ENCODE results near the gene SLC30A1.
"Not testable (repeated sequence)": the region's sequence is repeated elsewhere in the genome, so short reads cannot be mapped to it uniquely, and the experiment has no call there.

Gene SLC30A1

GRCh38 chr1:211578640-211579439 is at the start of gene SLC30A1:
TSS of gene SLC30A1 (minus strand) at chr1:211579161. CDS start at chr1:211578612, 549 bp downstream.
- DNase-seq (ENCODE audit: low spot score): peak; percentile 98

- DNase-seq (ENCODE audit: low spot score): no peak
Observed at GRCh38 chr1:211628417-211628816, 49.5 kb upstream of the SLC30A1 start.

- no peak for DNase-seq (ENCODE audit: low spot score)
Observed at GRCh38 chr1:211627259-211627658, 48.3 kb upstream of the SLC30A1 start.

DNA sequence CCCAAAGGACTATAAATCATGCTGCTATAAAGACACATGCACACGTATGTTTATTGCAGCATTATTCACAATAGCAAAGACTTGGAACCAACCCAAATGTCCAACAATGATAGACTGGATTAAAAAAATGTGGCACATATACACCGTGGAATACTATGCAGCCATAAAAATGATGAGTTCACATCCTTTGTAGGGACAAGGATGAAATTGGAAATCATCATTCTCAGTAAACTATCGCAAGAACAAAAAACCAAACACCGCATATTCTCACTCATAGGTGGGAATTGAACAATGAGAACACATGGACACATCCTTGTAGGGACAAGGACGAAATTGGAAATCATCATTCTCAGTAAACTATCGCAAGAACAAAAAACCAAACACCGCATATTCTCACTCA is 46.9 kb upstream of the SLC30A1 start:
- DNase-seq (ENCODE audit: low spot score): not testable (repeated sequence)

- peak; percentile 29 for DNase-seq (ENCODE audit: low spot score)
Observed at GRCh38 chr1:211625040-211625439, 46.1 kb upstream of the SLC30A1 start.

DNA sequence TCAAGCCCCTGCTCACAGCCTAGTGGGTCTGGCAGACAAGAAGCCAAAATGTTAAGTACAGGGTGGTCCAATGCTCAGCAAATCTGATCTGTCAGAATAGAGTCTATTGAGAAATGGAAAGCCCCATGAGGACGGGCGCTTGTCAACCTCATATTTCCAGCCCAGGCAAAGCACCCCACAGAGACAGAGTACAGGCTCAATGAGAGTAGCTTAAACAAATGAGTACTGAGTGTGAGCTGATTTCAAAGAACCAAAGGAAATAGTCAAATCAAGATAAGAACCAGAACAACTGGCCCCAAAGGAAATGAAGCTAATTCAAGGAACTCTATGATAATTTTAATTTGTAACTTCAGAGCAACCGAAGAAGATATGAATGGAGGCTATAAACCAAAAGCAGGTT is 44.6 kb upstream of the SLC30A1 start:
- no peak for DNase-seq (ENCODE audit: low spot score)

DNA sequence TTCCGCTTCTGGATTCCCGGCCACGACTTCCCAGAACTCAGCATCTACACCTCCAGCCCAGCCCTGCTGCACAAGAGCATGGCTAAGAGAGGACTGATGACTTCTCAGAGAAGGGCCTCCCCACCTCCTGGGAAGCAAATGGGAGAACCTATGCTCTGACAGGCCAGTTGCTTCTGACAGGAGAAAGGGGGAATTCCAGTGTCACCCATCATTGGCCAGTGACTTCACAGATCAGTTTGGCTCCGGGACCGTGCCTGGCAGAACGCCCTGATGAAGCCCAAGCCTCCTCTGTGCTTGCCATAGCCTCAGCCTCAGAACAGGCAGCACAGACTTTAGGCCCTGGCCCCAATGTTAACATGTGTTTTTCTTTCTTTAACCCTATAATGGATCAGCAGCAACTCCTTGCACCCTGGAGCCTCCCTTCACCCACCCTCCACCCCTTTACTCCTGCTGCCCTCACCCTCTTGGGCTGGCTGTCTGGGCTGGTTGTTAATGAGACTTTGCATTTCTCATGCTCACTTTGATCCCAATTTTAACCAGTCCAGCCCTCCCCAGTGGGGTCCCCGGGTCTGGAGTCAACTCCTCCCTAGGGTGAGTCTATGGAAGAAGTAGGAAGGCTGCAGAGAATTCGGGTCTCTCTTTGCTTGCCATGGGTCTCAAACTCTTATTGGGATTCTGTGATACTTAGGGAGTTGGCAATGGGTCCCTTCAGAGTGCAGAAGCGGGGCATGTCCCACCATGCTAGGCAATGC is 42.7 kb upstream of the SLC30A1 start:
- DNase-seq (ENCODE audit: low spot score): no peak

DNA sequence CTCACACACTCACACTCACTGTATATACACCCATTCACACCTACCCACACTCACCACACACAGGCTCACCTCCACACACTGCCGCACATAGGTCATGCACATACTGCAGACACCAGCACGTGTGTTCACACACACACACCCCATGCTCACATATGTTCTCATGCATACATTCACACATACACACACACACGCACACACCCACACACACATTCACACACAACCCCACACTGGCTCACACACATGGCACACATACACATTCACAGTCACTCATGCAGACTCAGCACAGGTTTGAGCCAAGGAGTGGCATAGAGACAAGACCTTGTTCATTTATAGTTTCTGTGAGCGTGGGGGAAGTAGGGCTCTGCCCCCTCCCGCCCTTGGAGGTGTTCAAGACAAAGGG is 41.1 kb upstream of the SLC30A1 start:
- no peak for DNase-seq (ENCODE audit: low spot score)

GRCh38 chr1:211619033-211619996 is 40.4 kb upstream of the SLC30A1 start:
- DNase-seq (ENCODE audit: low spot score): no peak

DNA sequence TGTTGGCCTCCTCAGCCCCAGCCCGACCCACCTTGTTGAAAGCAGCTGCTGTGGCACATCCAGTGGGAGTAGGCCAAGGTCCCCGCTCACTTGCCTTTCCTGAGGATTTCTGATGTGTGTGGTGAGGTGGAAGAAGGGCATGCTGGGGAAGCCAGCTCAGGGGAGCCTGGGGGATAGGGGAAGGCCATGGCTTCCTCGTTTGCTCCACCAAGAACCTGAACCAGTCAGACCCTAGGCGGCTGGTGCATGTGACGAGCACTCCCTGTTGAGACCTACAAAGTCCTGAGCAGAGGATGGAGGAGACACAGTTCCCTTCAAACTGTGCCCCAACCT is 38.0 kb upstream of the SLC30A1 start:
- no peak for DNase-seq (ENCODE audit: low spot score)

DNA sequence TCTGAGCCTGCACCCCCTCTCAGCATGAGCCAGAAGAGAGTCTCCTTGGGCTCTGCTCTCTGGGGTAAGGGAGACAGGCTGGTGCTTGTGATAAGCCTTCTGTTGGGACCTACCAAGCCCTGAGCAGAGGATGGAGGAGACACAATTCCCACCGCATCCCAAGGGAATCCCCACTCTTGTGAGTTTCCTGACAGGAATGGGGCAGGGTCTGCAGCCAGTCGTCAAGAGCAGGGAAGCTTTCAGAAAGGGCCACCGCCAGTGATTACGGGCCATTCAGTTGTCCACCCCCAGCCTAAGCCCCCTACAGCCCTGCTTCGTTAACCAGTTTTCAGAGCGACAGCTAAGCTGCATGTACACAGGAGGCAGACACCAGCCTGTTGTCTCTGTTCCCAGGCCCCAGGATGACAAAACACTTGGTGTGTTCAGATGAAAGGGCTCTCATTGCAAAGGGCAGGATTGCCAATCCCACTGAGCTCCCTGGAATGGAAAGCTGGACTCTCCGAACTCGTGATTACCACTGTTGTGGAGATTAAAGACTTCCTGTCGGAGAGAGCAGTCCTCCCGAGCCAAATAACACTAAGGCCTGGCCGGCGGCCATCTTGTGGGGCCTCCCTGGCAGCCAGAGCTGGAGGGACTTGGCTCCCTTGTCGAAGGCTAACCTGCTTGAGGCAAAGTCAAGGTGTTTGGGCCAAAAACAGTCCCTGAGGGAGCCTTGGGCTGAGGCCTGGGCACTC is 37.4 kb upstream of the SLC30A1 start:
- DNase-seq (ENCODE audit: low spot score): no peak

GRCh38 chr1:211614615-211615014 is 35.7 kb upstream of the SLC30A1 start:
- DNase-seq (ENCODE audit: low spot score): no peak

DNA sequence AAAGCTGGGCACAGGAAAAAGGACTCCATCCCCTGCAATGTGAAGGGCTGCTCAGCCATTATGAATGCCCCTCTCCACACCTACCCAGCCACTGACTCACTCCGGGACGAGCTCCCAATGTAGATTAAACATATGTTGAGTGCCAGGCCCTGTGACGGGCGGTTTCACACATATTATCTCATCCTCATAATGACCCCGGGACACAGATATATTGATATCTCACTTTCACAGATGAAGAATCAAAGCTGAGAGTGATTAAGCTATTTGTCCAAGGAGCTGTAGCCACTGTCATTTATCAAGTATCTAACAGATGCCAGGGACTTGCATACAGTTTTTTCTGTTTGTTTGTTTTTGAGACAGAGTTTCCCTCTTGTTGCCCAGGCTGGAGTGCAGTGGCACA is 35.0 kb upstream of the SLC30A1 start:
- DNase-seq (ENCODE audit: low spot score): no peak

DNA sequence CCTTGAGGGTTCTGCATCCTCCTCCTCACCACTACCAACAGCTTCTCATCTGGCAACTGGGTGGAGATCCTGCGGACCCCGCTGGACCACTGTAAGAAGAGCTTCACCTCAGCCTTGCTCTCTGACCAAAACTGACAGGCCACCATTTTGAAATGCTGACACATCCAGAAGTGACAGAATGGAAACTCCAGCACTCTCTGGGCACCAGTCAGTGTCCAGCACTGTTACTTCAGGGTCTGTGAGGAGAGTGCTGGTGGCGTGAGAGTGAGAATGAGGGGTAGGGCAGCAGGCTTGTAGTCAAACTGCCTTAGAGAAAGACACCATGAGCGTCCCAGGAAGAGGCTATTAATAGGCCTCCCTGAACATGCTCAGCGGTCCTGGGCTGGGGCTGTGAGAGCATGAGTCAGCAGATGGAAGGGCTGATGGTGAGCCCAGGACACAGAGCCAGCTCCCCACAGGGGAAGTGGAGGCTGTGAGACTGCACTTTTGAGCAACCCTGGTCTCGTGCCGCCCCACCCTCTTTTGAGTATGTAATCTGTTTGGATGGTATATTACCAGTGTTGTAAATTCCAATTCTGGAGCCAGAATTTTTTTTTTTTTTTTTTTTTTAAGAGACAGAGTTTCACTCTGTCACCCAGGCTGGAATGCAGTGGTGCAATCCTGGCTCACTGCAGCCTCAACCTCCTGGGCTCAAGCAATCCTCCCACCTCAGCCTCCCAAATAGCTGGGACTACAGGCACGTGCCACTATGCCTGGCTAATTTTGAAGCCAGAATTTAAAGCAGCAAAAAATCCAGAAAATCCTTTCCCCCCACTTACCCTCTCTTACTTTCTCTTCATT is 34.4 kb upstream of the SLC30A1 start:
- no peak for DNase-seq (ENCODE audit: low spot score)

GRCh38 chr1:211612786-211613107 is 33.8 kb upstream of the SLC30A1 start:
- no peak for DNase-seq (ENCODE audit: low spot score)

- no peak for DNase-seq (ENCODE audit: low spot score)
Observed at GRCh38 chr1:211611818-211612217, 32.9 kb upstream of the SLC30A1 start.

DNA sequence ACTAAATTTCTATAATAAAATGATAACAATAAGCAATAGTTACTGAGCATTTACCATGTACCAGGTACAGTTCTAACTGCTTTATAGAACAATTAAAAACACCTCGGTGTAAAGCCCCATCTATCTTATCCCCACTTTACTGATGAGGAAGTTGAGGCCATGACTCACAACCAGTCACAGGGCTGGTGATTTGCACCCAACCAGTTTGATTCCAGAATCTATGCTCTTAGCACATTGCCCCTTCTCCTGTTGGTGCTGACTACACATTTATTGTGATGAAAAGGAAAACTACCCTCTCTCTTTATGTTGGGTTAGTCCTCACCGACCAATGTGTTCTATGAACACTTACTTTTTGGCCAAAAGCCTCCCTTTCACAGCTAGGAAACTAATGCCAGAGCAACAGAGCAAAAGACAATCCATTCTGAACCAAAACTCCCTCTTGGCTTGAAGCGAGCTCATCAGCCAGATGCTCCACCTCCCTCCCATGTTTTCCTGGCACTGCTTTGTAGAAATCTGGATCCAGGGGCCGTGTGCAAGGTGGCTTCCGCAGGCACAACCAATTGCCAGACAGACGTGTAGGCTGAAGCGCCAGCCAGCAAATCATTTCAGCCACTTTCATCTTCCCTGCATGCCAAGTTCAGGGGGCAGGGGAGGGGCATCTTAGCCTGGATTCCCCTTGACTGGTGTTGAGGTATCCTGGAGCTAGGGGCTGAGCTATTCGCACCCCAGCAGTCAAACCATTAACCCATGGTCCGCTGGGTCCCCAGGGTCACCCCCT is 32.0 kb upstream of the SLC30A1 start:
- DNase-seq (ENCODE audit: low spot score): no peak

DNA sequence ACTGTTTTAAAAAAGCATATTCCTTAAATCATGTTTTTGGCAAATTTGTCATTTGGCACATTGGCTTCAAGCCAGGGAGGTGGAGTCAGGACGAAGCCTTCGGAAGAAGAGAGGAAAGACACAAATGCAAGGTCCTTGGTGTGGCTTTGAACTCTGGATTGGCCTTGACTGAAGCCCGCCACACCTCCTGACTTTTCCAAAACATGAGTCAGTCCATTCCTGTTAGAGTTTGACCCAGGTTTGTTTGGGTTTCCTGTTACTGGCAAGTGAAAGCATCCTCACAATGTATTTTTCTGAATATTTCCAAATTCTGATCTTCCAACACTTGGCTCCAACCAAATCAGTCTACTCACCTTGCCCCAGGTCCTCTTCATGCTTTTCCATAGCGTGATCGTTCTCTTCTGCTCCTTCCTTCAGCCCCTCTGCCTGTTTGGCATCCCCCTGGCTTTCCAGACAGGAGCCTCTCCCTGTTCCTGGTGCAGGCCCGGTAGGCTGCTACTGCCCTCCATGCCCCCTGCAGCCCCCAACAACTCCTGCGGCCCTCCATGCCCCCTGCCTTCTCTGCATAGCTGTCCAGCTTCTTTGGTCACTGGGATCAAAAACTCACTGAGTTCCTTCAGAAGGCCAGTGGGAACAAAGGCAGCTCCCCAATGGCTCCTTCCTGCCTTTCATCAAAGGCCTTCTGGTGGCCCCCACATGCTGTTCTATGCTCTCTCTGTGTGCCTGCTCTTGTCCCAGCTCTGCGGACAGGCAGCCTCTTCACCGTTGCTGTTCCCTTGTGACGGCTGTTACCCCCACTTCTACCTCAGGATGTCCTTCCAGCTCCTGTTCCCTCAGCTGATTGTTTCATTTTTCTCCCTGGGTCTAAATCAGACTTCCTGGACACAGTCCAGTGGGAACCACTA is 30.4 kb upstream of the SLC30A1 start:
- DNase-seq (ENCODE audit: low spot score): no peak
